OCI-LY7 (cell line): ENCODE results near the gene FYN.

Experiments used
- EZH2phosphoT487 ChIP-seq: fragments of 200-600 bp; sonication (generic); IDR thresholded peaks from 2 replicates; pipeline ENCODE4 v1.6.1; 2018; ENCODE audit warnings: low read depth, borderline replicate concordance, mild to moderate bottlenecking, mixed run types, antibody characterized with exemption, low read length, moderate library complexity, mixed read lengths
- TF ChIP-seq, protein P1 (sequence below): fragments of 200-600 bp; sonication (generic); conservative IDR thresholded peaks from 2 replicates; pipeline ENCODE4 v1.5.1; 2014; ENCODE audit warnings: mild to moderate bottlenecking, antibody characterized with exemption, low read length, moderate library complexity, mixed read lengths

DNA sequence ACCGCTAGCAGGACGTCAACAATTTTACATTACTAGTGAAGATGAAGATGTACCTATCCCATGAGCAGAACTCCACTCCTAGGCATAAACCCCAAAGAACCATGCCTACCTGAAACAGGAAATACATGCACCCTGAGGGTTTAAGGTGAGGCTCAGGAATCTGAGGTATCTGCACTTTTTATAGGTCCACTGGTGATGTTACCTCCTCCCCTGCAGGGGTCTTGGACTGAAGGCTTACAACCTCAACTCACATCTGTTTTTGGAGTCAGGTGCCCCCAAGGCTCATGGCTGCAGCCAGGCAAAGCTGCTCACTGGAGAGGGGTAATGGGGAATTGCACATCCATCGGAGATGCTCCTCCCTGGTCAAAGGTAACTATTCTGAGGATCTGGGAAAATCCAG, 135.1 kb downstream of the FYN start:
- TF ChIP-seq, protein P1, sequence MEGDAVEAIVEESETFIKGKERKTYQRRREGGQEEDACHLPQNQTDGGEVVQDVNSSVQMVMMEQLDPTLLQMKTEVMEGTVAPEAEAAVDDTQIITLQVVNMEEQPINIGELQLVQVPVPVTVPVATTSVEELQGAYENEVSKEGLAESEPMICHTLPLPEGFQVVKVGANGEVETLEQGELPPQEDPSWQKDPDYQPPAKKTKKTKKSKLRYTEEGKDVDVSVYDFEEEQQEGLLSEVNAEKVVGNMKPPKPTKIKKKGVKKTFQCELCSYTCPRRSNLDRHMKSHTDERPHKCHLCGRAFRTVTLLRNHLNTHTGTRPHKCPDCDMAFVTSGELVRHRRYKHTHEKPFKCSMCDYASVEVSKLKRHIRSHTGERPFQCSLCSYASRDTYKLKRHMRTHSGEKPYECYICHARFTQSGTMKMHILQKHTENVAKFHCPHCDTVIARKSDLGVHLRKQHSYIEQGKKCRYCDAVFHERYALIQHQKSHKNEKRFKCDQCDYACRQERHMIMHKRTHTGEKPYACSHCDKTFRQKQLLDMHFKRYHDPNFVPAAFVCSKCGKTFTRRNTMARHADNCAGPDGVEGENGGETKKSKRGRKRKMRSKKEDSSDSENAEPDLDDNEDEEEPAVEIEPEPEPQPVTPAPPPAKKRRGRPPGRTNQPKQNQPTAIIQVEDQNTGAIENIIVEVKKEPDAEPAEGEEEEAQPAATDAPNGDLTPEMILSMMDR: no peak
- no peak for TF ChIP-seq EZH2phosphoT487
